ENCODE results near the gene TRAPPC12.

TRAPPC12 gene

DNA sequence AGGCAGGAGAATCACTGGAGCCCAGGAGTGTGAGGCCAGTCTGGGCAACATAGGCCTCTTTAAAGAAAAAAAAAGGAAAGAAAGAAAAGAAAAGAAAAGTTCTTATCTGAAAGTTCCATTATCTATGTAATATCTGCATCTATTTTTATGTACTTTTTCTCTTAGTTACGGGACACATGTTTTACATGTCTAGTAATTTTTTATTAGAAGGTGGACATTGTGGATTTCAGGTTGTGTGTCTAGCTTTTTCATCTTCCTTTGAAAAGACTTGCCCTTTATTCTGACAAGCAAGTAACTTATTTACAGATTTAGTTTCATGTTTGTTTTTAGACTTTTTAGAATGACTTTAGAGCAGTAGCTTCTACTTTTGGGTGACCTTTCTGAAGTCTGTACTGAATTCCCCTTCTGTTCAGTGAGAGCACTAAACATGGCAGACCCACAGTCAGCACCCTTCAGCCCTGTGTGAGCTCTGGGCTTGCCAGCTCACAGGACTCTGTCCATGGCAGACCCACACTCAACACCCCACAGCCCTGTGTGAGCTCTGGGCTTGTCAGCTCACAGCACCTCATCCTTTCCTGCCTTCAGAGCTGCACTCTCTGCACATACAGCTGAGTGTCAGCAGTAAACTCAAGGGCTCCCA, 17.5 kb downstream of the TRAPPC12 start:
- TF ChIP-seq, protein P1, sequence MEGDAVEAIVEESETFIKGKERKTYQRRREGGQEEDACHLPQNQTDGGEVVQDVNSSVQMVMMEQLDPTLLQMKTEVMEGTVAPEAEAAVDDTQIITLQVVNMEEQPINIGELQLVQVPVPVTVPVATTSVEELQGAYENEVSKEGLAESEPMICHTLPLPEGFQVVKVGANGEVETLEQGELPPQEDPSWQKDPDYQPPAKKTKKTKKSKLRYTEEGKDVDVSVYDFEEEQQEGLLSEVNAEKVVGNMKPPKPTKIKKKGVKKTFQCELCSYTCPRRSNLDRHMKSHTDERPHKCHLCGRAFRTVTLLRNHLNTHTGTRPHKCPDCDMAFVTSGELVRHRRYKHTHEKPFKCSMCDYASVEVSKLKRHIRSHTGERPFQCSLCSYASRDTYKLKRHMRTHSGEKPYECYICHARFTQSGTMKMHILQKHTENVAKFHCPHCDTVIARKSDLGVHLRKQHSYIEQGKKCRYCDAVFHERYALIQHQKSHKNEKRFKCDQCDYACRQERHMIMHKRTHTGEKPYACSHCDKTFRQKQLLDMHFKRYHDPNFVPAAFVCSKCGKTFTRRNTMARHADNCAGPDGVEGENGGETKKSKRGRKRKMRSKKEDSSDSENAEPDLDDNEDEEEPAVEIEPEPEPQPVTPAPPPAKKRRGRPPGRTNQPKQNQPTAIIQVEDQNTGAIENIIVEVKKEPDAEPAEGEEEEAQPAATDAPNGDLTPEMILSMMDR (IDR thresholded peaks at IDR 0.05; ENCODE audit: control insufficient read depth, extremely low read depth, insufficient read depth) = no peak
- no peak overlapping the region for H3K4me3 ChIP-seq (ENCODE audit: low read depth, low read length)

DNA sequence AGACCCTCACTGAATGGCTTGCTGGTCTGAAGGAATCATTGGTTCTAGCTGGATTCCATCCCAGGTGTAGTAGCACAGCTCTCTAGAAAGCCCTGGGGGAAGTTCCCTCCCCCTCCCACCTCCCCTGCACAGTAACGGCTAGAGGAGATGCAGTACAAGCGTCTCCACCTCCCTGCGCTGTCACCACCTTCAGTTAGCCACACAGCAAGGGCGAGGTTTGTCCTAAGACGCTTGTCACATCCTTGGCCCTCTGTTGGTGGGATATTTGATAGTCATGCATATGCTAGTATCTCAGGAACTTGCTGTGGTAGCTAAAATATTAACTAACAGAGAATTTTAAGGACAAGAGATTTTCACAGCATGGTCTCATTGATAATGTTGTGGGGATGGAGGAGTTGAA, 19.4 kb downstream of the TRAPPC12 start:
- TF ChIP-seq, protein P1 (IDR thresholded peaks at IDR 0.05; ENCODE audit: control insufficient read depth, extremely low read depth, insufficient read depth) = no peak
- no peak overlapping the region for H3K4me3 ChIP-seq (ENCODE audit: low read depth, low read length)
- DNase-seq (ENCODE audit: low read depth) = no peak

More for the DNA sequence above, 17.5 kb downstream of the TRAPPC12 start:
- no peak for DNase-seq (ENCODE audit: low read depth)

DNA sequence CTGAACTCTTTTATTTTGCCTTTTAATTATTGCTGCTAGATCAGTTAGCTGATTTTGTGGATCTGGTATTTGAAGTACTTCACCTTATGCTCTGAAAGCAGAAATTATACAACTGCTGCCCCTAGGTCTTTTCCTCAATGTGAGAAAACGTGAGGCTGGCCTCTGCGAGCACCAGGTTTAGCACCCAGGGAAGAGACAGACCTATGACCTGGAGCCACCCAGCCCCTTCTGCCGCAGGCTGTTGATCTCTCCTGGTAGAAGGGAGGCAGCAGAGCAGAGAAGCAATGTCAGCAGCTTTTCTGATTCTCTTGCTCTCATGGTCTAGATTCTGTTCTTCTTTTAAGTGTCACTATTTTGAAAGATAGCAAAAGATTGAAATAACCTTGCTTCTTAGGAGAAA, 19.9 kb downstream of the TRAPPC12 start:
- H3K4me3 ChIP-seq (ENCODE audit: low read depth, low read length) = no peak overlapping the region
- DNase-seq (ENCODE audit: low read depth) = no peak
- TF ChIP-seq, protein P1 (IDR thresholded peaks at IDR 0.05; ENCODE audit: control insufficient read depth, extremely low read depth, insufficient read depth) = no peak

DNA sequence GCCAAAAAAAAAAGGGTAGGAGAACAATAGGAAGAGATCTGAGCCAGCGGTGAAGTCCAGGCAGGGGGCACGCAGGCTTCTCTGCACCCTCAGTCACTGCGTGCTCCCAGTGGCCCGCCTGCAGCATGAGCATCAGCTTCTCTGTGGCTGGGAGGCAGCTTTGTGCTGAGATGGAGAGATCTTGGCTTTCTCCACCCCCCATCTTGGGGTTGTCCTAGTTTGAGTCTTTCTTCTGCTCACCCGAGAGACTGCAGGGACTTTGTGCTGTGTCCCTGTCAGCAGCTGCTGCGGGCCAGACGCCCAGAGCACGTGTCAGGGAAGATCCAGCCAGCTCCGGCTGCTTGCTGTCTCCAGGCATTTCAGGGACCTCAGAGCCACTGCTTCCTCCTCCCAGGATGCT, 20.3 kb downstream of the TRAPPC12 start:
- H3K4me3 ChIP-seq (ENCODE audit: low read depth, low read length) = no peak overlapping the region
- TF ChIP-seq, protein P1 (IDR thresholded peaks at IDR 0.05; ENCODE audit: control insufficient read depth, extremely low read depth, insufficient read depth) = no peak
- DNase-seq (ENCODE audit: low read depth) = no peak

DNA sequence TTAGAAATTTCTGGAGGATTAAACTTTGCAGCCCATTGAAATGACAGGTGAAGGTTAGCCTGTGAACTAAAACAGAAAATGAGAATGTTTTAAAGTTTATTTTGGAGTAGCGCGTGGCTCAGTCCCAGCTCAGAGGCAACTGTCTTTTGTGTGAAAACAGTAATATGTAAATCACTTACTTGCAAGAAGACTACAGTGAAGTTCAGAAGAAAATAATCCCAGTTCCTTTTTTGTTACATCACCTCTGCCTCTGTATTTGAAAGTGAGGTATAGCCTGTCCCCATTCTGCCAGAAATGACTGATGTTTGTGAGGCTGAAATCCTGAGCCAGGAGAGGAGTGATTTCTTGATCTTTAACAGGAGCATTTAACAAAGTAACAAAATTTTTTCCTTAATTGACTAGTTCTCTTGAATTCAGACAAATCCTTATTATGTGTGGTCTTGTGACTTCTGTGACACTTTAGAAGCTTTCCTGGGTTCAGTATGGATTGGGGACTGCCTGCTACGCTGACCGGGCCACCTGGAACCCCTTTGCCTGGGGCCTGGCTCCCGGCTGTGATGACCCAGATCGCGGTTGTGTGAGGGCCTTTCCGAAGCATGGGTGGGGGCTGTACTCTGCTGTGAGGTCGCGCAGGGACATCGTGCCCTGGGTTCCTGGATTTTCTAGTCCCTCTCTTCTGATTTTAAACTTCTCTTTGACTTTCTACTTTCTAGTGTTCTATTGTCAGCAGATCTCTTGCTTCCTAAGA, 24.3 kb downstream of the TRAPPC12 start:
- DNase-seq (ENCODE audit: low read depth) = no peak
- no peak overlapping the region for H3K4me3 ChIP-seq (ENCODE audit: low read depth, low read length)
- TF ChIP-seq, protein P1 (IDR thresholded peaks at IDR 0.05; ENCODE audit: control insufficient read depth, extremely low read depth, insufficient read depth) = no peak

DNA sequence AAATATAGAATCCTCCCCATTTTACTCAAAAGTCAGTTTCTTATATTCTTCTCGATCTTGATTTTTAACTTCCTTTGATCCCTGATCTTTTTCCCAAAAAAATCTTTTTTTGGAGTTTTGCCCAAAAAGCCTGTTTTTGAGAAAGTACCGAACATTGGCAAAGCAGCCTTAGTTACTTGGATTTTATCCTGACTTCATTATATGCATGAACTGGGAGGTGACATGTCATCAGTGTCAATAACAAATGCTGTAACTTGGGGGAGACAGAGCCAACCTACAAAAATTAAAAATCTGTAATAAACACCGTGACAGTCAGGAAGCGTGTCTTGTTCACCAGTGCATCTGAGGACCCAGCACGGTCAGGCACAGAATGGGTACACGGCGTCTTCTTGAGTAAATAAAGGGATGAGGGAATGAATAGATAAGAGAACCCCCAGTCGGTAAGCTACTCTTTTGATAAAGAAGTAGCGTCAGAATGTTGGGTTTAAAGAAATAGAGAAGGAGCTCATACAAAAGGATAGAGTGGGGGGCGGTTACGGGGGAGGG, 24.9 kb downstream of the TRAPPC12 start:
- DNase-seq (ENCODE audit: low read depth) = peak; percentile 69
- H3K4me3 ChIP-seq (ENCODE audit: low read depth, low read length) = no peak overlapping the region
- TF ChIP-seq, protein P1 (IDR thresholded peaks at IDR 0.05; ENCODE audit: control insufficient read depth, extremely low read depth, insufficient read depth) = no peak
